ENCODE measurements around the gene STN1. TPM values are rescaled to one million over a fixed set of nuclear protein-coding genes. Genes with fewer than 3 reads are reported as not detected.

Gene STN1
- total RNA-seq, 2 donors from 2014 or later: 13.5 to 19.9 TPM

GRCh38 chr10:103843854-103844570 lies 74.0 kb downstream of the STN1 start:
- 90 to 91% methylated on average over 5 to 6 of the region's 6 CpGs for WGBS, 2 experiments (ENCODE audit: insufficient coverage in 1 of 2, insufficient read length in 1 of 2)
- Histone ChIP-seq H3K4me3 (ENCODE audit: low read length) (no peak overlapping the region), H3K27ac (ENCODE audit: low read depth, low read length) (no peak overlapping the region), H3K9ac (ENCODE audit: extremely low read depth, low read length, poor library complexity, severe bottlenecking) (no peak overlapping the region), H3K27me3 (ENCODE audit: control insufficient read depth, insufficient read depth, low read length, poor library complexity, severe bottlenecking) (no peaks in the 10 kb centered on the region), H3K4me1 (ENCODE audit: control insufficient read depth, insufficient read depth, low read length) (peaks cover 18% of the 10 kb centered on the region), H3K36me3 (ENCODE audit: control insufficient read depth, insufficient read depth, low read length) (no peaks in the 10 kb centered on the region), H3K9me3 (ENCODE audit: control insufficient read depth, low read length) (no peaks in the 10 kb centered on the region)
- Mint-ChIP-seq H3K27ac (no peak overlapping the region), H3K4me3 (no peak overlapping the region), H3K4me1 (peaks cover 50% of the 10 kb centered on the region), H3K36me3 (ENCODE audit: low read depth) (no peaks in the 10 kb centered on the region), H3K27me3 (ENCODE audit: insufficient read depth) (no peaks in the 10 kb centered on the region), H3K9me3 (no peaks in the 10 kb centered on the region)
- no peak for DNase-seq
- TF ChIP-seq CTCF (conservative IDR thresholded peaks at IDR 0.05): no peak

GRCh38 chr10:103843045-103843444 lies 74.9 kb downstream of the STN1 start:
- H3K36me3 Mint-ChIP-seq (ENCODE audit: low read depth): no peaks in the 10 kb centered on the region
- no peak for TF ChIP-seq CTCF (conservative IDR thresholded peaks at IDR 0.05)
- Histone ChIP-seq H3K27ac (ENCODE audit: low read depth, low read length) (no peak overlapping the region), H3K4me3 (ENCODE audit: low read length) (no peak overlapping the region), H3K27me3 (ENCODE audit: control insufficient read depth, insufficient read depth, low read length, poor library complexity, severe bottlenecking) (no peaks in the 10 kb centered on the region), H3K9ac (ENCODE audit: extremely low read depth, low read length, poor library complexity, severe bottlenecking) (no peak overlapping the region), H3K36me3 (ENCODE audit: control insufficient read depth, insufficient read depth, low read length) (no peaks in the 10 kb centered on the region), H3K9me3 (ENCODE audit: control insufficient read depth, low read length) (no peaks in the 10 kb centered on the region), H3K4me1 (ENCODE audit: control insufficient read depth, insufficient read depth, low read length) (peaks cover 26% of the 10 kb centered on the region)
- H3K4me3 Mint-ChIP-seq: no peak overlapping the region
- H3K4me1 Mint-ChIP-seq: peaks cover 55% of the 10 kb centered on the region
- H3K9me3 Mint-ChIP-seq: no peaks in the 10 kb centered on the region
- no peaks in the 10 kb centered on the region for H3K27me3 Mint-ChIP-seq (ENCODE audit: insufficient read depth)
- DNase-seq: no peak
- H3K27ac Mint-ChIP-seq: no peak overlapping the region
- WGBS, 2 experiments (ENCODE audit: insufficient coverage in 1 of 2, insufficient read length in 1 of 2): 98 to 100% methylated on average over 2 to 3 of the region's 3 CpGs

GRCh38 chr10:103842605-103843004 lies 75.4 kb downstream of the STN1 start:
- H3K9me3 Mint-ChIP-seq: no peaks in the 10 kb centered on the region
- Histone ChIP-seq H3K36me3 (ENCODE audit: control insufficient read depth, insufficient read depth, low read length) (no peaks in the 10 kb centered on the region), H3K9me3 (ENCODE audit: control insufficient read depth, low read length) (no peaks in the 10 kb centered on the region), H3K27me3 (ENCODE audit: control insufficient read depth, insufficient read depth, low read length, poor library complexity, severe bottlenecking) (no peaks in the 10 kb centered on the region), H3K27ac (ENCODE audit: low read depth, low read length) (no peak overlapping the region), H3K4me1 (ENCODE audit: control insufficient read depth, insufficient read depth, low read length) (peaks cover 30% of the 10 kb centered on the region), H3K9ac (ENCODE audit: extremely low read depth, low read length, poor library complexity, severe bottlenecking) (no peak overlapping the region), H3K4me3 (ENCODE audit: low read length) (no peak overlapping the region)
- no peak for TF ChIP-seq CTCF (conservative IDR thresholded peaks at IDR 0.05)
- H3K36me3 Mint-ChIP-seq (ENCODE audit: low read depth): no peaks in the 10 kb centered on the region
- no peak for DNase-seq
- no peaks in the 10 kb centered on the region for H3K27me3 Mint-ChIP-seq (ENCODE audit: insufficient read depth)
- peaks cover 59% of the 10 kb centered on the region for H3K4me1 Mint-ChIP-seq
- H3K27ac Mint-ChIP-seq: no peak overlapping the region
- H3K4me3 Mint-ChIP-seq: no peak overlapping the region
- 74 to 90% methylated on average over 4 to 6 of the region's 7 CpGs for WGBS, 2 experiments (ENCODE audit: insufficient coverage in 1 of 2, insufficient read length in 1 of 2)
